Muscle layer of colon (tissue), 2 donors: Measurements from ENCODE around the gene CAMKMT.

Source experiments
- H3K27ac ChIP-seq: one replicate; pipeline ENCODE4 v1.7.0; 2013; ENCODE audit warnings: low read depth, mild to moderate bottlenecking, low read length, moderate library complexity
- H3K27me3 ChIP-seq, 2 donors: one replicate each; pipeline ENCODE4 v1.7.0; 2013; ENCODE audit warnings: low read length in 2 of 2, mild to moderate bottlenecking in 2 of 2; ENCODE audit not compliant: insufficient read depth in 2 of 2, control insufficient read depth in 1 of 2
- H3K36me3 ChIP-seq: one replicate; pipeline ENCODE4 v1.7.0; 2013; ENCODE audit warnings: mild to moderate bottlenecking, low read length; ENCODE audit not compliant: insufficient read depth
- H3K4me1 ChIP-seq: one replicate; pipeline ENCODE4 v1.7.0; 2013; ENCODE audit warnings: mild to moderate bottlenecking, low read length; ENCODE audit not compliant: insufficient read depth
- H3K4me3 ChIP-seq, 2 donors: one replicate each; pipeline ENCODE4 v1.7.0; 2013; ENCODE audit warnings: low read length in 2 of 2, low read depth in 1 of 2, mild to moderate bottlenecking in 1 of 2, moderate library complexity in 1 of 2
- H3K9ac ChIP-seq: one replicate; pipeline ENCODE4 v1.7.0; 2013; ENCODE audit warnings: low read length
- H3K9me3 ChIP-seq: one replicate; pipeline ENCODE4 v1.7.0; 2013; ENCODE audit warnings: mild to moderate bottlenecking, low read length
- donor health status: abdominal sarcoma.
- donor health status: Adenocarcinoma of cecum.

CAMKMT gene

GRCh38 chr2:44817673-44818335 is 456.1 kb downstream of the CAMKMT start:
- H3K9ac ChIP-seq: no peak overlapping the region
- H3K27me3 ChIP-seq: no peaks in the 10 kb centered on the region
- no peak overlapping the region for H3K4me3 ChIP-seq
- H3K4me1 ChIP-seq: no peaks in the 10 kb centered on the region
- H3K9me3 ChIP-seq: no peaks in the 10 kb centered on the region
- no peak overlapping the region for H3K27ac ChIP-seq
- no peaks in the 10 kb centered on the region for H3K36me3 ChIP-seq

- Histone ChIP-seq H3K4me1 (no peaks in the 10 kb centered on the region), H3K27ac (no peak overlapping the region), H3K9ac (no peak overlapping the region), H3K27me3 (no peaks in the 10 kb centered on the region), H3K36me3 (no peaks in the 10 kb centered on the region), H3K9me3 (no peaks in the 10 kb centered on the region), H3K4me3 (no peak overlapping the region)
Measured at GRCh38 chr2:44819061-44819460, 457.3 kb downstream of the CAMKMT start.

- Histone ChIP-seq H3K27ac (no peak overlapping the region), H3K4me1 (no peaks in the 10 kb centered on the region), H3K9ac (no peak overlapping the region)
Measured at GRCh38 chr2:44821500-44821899, 459.8 kb downstream of the CAMKMT start.

GRCh38 chr2:44822174-44822573 is 460.4 kb downstream of the CAMKMT start:
- Histone ChIP-seq H3K9me3 (no peaks in the 10 kb centered on the region), H3K9ac (no peak overlapping the region), H3K36me3 (no peaks in the 10 kb centered on the region), H3K27ac (no peak overlapping the region), H3K4me1 (no peaks in the 10 kb centered on the region), H3K27me3 (no peaks in the 10 kb centered on the region), H3K4me3 (no peak overlapping the region)

More at GRCh38 chr2:44821500-44821899, 459.8 kb downstream of the CAMKMT start:
- H3K36me3 ChIP-seq: no peaks in the 10 kb centered on the region
- H3K4me3 ChIP-seq: no peak overlapping the region
- H3K27me3 ChIP-seq: no peaks in the 10 kb centered on the region
- no peaks in the 10 kb centered on the region for H3K9me3 ChIP-seq
